ENCODE results near the gene ELP6.
A peak's percentile ranks its signal among the peaks of the same experiment; 100 is the strongest.
"Not testable (repeated sequence)": the region's sequence is repeated elsewhere in the genome, so short reads cannot be mapped to it uniquely, and the experiment has no call there.

The ELP6 gene

DNA sequence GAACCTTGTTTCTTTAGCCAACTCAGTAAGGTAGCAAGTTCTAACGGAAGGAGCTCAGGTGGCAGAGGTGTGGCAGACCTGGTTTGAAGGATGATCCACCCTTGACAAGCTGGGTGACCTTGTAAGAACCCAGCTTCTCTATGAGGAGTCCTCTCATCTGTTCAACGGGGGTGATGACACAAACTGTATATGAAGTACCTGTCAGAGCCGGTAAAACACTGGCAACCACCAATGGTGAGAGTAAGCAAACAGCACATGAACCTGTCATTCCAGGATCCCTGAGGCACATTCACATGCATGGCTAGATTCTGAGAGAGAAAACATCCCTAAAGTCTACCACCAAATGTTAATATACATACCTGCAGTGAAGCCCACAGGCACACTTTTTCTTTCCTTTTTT is 40.1 kb downstream of the ELP6 start:
- no peak overlapping the region for H3K27ac ChIP-seq (ENCODE audit: low read depth, low read length, poor library complexity, severe bottlenecking)
- peak overlapping the region; percentile 3; the same call in 1 of the 2 replicates for H3K4me2 ChIP-seq (ENCODE audit: low read length)
- no peaks in the 10 kb centered on the region for H4K20me1 ChIP-seq (ENCODE audit: insufficient read depth, low read length)
- TF ChIP-seq EZH2 (IDR thresholded peaks at IDR 0.05; ENCODE audit: borderline replicate concordance, low read length), result no peak
- H2AFZ ChIP-seq (ENCODE audit: low read length), result no peak overlapping the region
- H3K9me3 ChIP-seq (ENCODE audit: low read length), result no peaks in the 10 kb centered on the region
- no peak overlapping the region; the same call in 1 of the 2 replicates for H3K9ac ChIP-seq (ENCODE audit: low read length)
- H3K9me2 ChIP-seq (ENCODE audit: low read depth, low read length), result no peaks in the 10 kb centered on the region
- H3K4me3 ChIP-seq (ENCODE audit: low read depth, low read length, poor library complexity, severe bottlenecking), result no peak overlapping the region
- H3K79me2 ChIP-seq (ENCODE audit: insufficient read depth, low read length), result peaks cover 59% of the 10 kb centered on the region
- peaks cover 14% of the 10 kb centered on the region; the same call in 1 of the 2 replicates for H3K36me3 ChIP-seq (ENCODE audit: insufficient read depth, low read length)
- H3K4me1 ChIP-seq (ENCODE audit: insufficient read depth, low read length, severe bottlenecking), result peaks cover 29% of the 10 kb centered on the region
- no peaks in the 10 kb centered on the region for H3F3A ChIP-seq (ENCODE audit: insufficient read depth, low read length)
- no peaks in the 10 kb centered on the region for H3K27me3 ChIP-seq (ENCODE audit: insufficient read depth, low read length)

DNA sequence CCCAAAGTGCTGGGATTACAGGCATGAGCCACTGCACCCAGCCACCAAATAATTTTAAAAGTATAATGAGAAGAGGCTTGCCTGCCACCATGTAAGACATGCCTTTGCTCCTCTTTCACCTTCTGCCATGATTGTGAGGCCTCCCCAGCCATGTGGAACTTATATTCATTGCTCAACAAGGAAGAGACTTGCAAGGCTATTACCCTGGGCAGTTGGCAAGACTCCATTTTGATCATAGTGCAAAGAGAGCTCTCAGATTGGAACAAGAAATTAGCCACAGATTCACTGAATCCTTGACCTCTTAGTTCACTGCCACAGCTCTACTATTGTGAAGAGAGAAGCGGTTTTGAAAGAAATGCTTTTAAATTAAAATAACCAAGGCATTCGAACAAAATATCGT is 43.9 kb downstream of the ELP6 start:
- H3K9ac ChIP-seq (ENCODE audit: low read length), result no peak overlapping the region
- peaks cover 7% of the 10 kb centered on the region for H3K9me3 ChIP-seq (ENCODE audit: low read length)
- H3K4me3 ChIP-seq (ENCODE audit: low read depth, low read length, poor library complexity, severe bottlenecking), result no peak overlapping the region
- H4K20me1 ChIP-seq (ENCODE audit: insufficient read depth, low read length), result no peaks in the 10 kb centered on the region
- no peaks in the 10 kb centered on the region for H3K27me3 ChIP-seq (ENCODE audit: insufficient read depth, low read length)
- TF ChIP-seq, protein P1, sequence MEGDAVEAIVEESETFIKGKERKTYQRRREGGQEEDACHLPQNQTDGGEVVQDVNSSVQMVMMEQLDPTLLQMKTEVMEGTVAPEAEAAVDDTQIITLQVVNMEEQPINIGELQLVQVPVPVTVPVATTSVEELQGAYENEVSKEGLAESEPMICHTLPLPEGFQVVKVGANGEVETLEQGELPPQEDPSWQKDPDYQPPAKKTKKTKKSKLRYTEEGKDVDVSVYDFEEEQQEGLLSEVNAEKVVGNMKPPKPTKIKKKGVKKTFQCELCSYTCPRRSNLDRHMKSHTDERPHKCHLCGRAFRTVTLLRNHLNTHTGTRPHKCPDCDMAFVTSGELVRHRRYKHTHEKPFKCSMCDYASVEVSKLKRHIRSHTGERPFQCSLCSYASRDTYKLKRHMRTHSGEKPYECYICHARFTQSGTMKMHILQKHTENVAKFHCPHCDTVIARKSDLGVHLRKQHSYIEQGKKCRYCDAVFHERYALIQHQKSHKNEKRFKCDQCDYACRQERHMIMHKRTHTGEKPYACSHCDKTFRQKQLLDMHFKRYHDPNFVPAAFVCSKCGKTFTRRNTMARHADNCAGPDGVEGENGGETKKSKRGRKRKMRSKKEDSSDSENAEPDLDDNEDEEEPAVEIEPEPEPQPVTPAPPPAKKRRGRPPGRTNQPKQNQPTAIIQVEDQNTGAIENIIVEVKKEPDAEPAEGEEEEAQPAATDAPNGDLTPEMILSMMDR (IDR thresholded peaks at IDR 0.05; ENCODE audit: low read length), result no peak
- H3K79me2 ChIP-seq (ENCODE audit: insufficient read depth, low read length), result peaks cover 57% of the 10 kb centered on the region
- H3F3A ChIP-seq (ENCODE audit: insufficient read depth, low read length), result no peaks in the 10 kb centered on the region
- no peak overlapping the region for H3K4me2 ChIP-seq (ENCODE audit: low read length)
- no peaks in the 10 kb centered on the region for H3K9me2 ChIP-seq (ENCODE audit: low read depth, low read length)
- peaks cover 17% of the 10 kb centered on the region for H3K4me1 ChIP-seq (ENCODE audit: insufficient read depth, low read length, severe bottlenecking)
- H3K27ac ChIP-seq (ENCODE audit: low read depth, low read length, poor library complexity, severe bottlenecking), result no peak overlapping the region
- H2AFZ ChIP-seq (ENCODE audit: low read length), result no peak overlapping the region
- peaks cover 33% of the 10 kb centered on the region for H3K36me3 ChIP-seq (ENCODE audit: insufficient read depth, low read length)

- not testable (repeated sequence) for H3K27ac ChIP-seq (ENCODE audit: low read depth, low read length, poor library complexity, severe bottlenecking); H4K20me1 ChIP-seq (ENCODE audit: insufficient read depth, low read length); H3K4me3 ChIP-seq (ENCODE audit: low read depth, low read length, poor library complexity, severe bottlenecking); H3K4me2 ChIP-seq (ENCODE audit: low read length); H3K9me3 ChIP-seq (ENCODE audit: low read length); H3K27me3 ChIP-seq (ENCODE audit: insufficient read depth, low read length); H2AFZ ChIP-seq (ENCODE audit: low read length); H3K9ac ChIP-seq (ENCODE audit: low read length); H3F3A ChIP-seq (ENCODE audit: insufficient read depth, low read length); H3K4me1 ChIP-seq (ENCODE audit: insufficient read depth, low read length, severe bottlenecking); H3K9me2 ChIP-seq (ENCODE audit: low read depth, low read length)
- Histone ChIP-seq H3K79me2 (ENCODE audit: insufficient read depth, low read length) (peaks cover 54% of the 10 kb centered on the region), H3K36me3 (ENCODE audit: insufficient read depth, low read length) (peaks cover 33% of the 10 kb centered on the region)
These were observed 45.2 kb downstream of the ELP6 start for GRCh38 chr3:47468315-47468714.

- Histone ChIP-seq H2AFZ (ENCODE audit: low read length) (no peak overlapping the region), H4K20me1 (ENCODE audit: insufficient read depth, low read length) (no peaks in the 10 kb centered on the region), H3F3A (ENCODE audit: insufficient read depth, low read length) (no peaks in the 10 kb centered on the region), H3K27me3 (ENCODE audit: insufficient read depth, low read length) (no peaks in the 10 kb centered on the region), H3K9ac (ENCODE audit: low read length) (no peak overlapping the region), H3K36me3 (ENCODE audit: insufficient read depth, low read length) (peaks cover 26% of the 10 kb centered on the region), H3K79me2 (ENCODE audit: insufficient read depth, low read length) (peaks cover 39% of the 10 kb centered on the region), H3K27ac (ENCODE audit: low read depth, low read length, poor library complexity, severe bottlenecking) (no peak overlapping the region), H3K4me3 (ENCODE audit: low read depth, low read length, poor library complexity, severe bottlenecking) (no peak overlapping the region), H3K4me2 (ENCODE audit: low read length) (no peak overlapping the region), H3K9me2 (ENCODE audit: low read depth, low read length) (no peaks in the 10 kb centered on the region), H3K4me1 (ENCODE audit: insufficient read depth, low read length, severe bottlenecking) (no peaks in the 10 kb centered on the region), H3K9me3 (ENCODE audit: low read length) (peaks cover 7% of the 10 kb centered on the region)
- TF ChIP-seq, protein P1 (IDR thresholded peaks at IDR 0.05; ENCODE audit: low read length), result no peak
These were observed 48.9 kb downstream of the ELP6 start for GRCh38 chr3:47464588-47464987.

- H3K4me2 ChIP-seq (ENCODE audit: low read length); H3K9ac ChIP-seq (ENCODE audit: low read length); H3K27me3 ChIP-seq (ENCODE audit: insufficient read depth, low read length); H4K20me1 ChIP-seq (ENCODE audit: insufficient read depth, low read length); H3K27ac ChIP-seq (ENCODE audit: low read depth, low read length, poor library complexity, severe bottlenecking); H3K4me3 ChIP-seq (ENCODE audit: low read depth, low read length, poor library complexity, severe bottlenecking); H3K9me2 ChIP-seq (ENCODE audit: low read depth, low read length); H3F3A ChIP-seq (ENCODE audit: insufficient read depth, low read length); H3K36me3 ChIP-seq (ENCODE audit: insufficient read depth, low read length); H3K9me3 ChIP-seq (ENCODE audit: low read length); H3K4me1 ChIP-seq (ENCODE audit: insufficient read depth, low read length, severe bottlenecking); H2AFZ ChIP-seq (ENCODE audit: low read length): not testable (repeated sequence)
- peaks cover 43% of the 10 kb centered on the region for H3K79me2 ChIP-seq (ENCODE audit: insufficient read depth, low read length)
These were observed 53.9 kb downstream of the ELP6 start for GRCh38 chr3:47459534-47460085.
